GM18498 (cell line): ENCODE measurements around the gene STAC2.
A peak's percentile ranks its signal among the peaks of the same experiment; 100 is the strongest.
"Not testable (repeated sequence)": the region's sequence is repeated elsewhere in the genome, so short reads cannot be mapped to it uniquely, and the experiment has no call there.

Source experiments
- ATAC-seq: cut with Tn5 transposase; IDR thresholded peaks from one replicate; pipeline ENCODE4 v1.9.1; 2021; ENCODE audit warnings: mild to moderate bottlenecking, moderate library complexity; ENCODE audit not compliant: unreplicated experiment

Gene STAC2, protein sequence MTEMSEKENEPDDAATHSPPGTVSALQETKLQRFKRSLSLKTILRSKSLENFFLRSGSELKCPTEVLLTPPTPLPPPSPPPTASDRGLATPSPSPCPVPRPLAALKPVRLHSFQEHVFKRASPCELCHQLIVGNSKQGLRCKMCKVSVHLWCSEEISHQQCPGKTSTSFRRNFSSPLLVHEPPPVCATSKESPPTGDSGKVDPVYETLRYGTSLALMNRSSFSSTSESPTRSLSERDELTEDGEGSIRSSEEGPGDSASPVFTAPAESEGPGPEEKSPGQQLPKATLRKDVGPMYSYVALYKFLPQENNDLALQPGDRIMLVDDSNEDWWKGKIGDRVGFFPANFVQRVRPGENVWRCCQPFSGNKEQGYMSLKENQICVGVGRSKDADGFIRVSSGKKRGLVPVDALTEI

DNA sequence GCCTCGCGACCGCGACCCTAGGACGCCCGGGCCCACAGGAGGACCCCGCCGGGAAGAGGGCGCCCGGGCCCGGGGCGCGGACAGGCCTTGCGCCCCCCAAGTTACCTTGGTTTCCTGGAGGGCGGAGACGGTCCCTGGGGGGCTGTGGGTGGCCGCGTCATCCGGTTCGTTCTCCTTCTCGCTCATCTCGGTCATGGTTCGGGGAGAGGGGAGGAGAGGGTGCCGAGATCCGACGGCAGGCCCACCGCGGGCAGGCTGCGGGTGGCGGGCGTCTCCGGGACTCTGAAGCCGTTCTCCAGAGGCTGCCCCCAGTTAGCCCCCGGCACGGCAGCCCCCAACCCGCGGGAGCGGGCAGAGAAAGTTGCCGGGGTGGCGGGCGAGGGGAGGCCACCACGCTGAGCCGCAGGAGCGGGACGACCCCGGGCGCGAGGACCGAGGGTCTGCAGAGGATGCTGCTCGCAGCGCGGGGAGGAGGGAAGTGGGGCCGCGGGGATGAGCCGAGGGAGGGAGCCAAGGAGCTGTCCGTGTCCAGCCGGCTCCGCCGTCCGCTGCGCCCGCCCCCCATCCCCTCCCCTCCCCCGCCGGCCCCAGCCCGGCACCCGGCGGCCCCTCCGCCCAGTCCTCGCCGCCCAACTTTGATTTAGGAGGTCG, at the start of gene STAC2:
Gene STAC2, minus strand, starts transcription at position 638 of the 651 bp plus-strand sequence. Its CDS starts 443 bp downstream, at position 195.
- ATAC-seq: no peak

DNA sequence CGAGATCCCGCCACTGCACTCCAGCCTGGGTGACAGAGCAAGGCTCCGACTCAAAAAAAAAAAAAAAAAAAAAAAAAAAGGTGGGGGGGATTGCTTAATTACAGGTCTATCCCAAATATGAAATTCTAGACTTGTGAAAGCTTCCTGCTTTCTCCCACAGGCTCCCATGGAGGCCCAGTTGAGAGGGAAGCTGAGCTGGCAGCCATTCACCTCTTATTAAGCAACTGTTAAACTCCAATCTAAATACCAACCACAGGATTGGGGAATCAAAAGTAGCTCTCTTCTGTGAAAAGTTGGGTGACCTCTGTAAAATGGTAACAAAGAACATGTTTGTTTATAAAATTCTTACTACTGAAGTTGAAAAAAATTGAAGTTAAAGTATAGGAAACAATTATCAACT, 45.8 kb upstream of the STAC2 start:
- no peak for ATAC-seq

DNA sequence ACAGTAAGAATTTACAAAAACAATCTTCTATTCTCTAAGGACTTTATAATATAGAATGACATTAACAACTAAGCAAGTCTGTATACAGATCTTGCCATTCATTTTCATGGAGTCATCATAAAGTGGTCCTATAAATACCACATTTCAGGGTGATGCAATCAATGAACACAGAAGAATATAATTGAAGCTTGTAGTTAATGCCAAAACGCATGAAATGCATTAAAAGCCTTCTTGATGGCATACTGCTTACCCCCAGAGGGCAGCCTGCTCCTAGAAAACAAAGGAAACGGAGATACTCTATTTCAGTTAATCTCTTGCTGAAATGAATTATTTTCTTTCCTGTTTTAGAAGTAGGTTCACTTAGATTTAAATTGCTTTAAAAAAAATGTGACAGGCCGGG, 45.2 kb upstream of the STAC2 start:
- ATAC-seq: no peak

DNA sequence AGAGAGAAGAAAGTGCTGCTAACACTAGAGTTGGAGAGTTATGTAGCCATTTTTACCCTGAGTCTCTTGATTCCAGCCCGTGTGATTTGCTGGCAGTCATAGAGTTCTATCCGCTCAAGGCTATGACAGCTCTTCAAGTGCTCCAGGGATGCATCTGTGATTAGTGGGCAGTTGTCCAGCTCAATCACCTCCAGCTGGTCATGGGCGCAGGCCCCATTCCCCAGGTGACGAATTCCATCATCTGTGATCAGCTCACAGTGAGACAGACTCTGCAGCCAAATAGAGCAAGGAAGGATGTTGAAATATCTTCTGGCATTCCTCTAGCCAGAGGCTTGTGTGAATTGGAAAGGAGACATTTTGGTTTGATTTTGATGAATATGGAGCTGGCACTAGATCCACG, 38.4 kb upstream of the STAC2 start:
- ATAC-seq: no peak

DNA sequence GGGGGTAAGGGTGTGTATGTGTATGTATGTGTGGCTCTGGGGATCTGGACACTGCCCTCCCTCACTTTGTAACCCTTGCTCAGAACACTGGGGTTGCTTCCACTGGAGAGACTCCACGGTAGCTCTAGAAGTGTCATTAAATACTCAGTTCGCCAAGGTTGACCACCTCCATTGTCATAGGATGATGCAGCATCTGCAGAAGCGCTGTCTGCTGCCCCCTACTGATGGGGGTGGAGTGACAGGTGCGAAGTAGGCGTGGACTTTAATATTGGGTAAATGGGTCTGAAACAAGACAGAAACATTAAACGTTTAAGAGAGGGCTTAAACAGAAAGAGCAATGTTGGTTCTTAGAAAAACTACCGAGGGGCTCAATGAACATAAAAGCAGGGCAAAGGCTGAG, 35.5 kb upstream of the STAC2 start:
- no peak for ATAC-seq

DNA sequence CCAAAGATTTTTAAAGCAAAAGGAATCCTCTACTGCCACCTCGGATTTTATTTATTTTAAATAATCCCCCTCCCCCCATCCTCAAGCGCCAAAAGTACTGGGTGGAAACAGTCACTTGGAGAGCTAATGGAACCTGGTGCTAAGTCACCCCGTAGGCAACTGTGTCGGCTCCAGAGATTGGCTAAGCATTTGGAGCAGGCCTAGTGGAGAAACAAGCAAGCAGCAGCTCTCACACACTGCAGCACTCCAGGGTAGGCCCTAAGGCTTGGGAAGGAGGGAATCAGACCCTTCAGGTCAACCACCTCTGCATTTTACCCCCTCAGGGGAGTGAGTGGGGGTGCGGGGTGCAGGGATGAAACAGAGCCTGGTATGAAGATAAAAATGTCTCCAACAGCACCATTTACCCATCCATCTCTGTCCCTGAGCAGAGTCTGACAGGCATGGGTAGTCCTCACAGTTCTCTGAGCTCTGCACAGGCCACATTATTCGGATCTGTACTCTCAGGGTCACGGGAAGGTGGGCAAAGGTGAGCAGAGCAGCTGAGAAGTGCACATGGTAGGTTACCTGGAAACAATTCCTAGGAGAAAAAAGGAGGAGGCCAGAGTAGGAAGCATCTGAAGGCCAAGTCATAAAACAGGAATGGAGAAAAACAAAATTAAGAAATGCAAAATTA, 27.2 kb upstream of the STAC2 start:
- ATAC-seq: no peak

DNA sequence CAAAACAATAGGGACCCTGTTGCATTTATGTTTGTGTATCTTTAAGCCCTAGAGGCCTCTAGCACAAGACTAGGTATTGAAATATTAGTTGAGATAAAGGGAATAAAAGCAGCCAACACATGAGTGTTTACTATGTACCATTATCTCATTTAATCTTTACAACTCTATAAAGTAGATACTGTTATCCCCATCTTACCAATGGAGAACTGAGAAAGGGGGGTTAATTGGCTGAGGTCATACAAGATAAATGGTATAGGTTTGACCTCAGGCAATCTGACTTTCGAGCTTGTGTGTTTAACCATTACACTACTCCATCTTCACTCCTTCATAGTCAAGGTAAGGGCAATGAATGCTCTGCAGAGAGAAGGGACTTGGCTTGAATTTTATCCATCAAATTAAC, 26.3 kb upstream of the STAC2 start:
- ATAC-seq: no peak

DNA sequence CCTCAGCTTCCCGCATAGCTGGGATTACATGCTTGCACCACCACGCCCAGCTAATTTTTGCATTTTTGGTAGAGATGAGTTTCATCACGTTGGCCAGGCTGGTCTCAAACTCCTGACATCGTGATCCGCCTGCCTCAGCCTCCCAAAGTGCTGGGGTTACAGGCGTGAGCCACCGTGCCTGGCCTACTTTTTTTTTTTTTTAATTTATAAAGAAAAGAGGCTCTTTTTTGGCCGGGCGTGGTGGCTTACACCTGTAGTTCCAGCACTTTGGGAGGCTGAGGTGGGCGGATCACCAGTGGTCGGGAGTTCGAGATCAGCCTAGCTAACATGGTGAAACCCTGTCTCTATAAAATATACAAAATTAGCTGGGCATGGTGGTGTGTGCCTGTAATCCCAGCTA, 24.3 kb upstream of the STAC2 start:
- ATAC-seq: not testable (repeated sequence)

DNA sequence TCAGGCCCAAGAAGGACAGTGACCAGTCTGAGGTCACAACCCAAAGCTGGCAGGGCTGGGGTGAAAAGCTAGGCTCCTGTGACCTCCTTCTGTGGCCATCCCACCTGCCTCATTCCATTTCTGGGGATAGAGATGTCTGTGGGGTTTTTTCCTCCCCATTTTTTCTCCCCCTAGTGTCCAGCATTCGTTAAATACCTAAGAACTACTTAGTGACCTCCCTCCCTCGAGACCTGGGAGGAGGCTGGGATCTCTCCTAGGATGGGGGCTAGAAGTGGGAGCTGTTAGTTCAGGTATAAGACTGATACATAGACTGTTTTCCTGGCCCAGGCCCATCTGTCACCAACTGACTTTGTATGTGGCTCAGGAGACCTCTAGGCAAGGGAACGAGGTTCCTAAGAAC, 20.5 kb upstream of the STAC2 start:
- no peak for ATAC-seq

DNA sequence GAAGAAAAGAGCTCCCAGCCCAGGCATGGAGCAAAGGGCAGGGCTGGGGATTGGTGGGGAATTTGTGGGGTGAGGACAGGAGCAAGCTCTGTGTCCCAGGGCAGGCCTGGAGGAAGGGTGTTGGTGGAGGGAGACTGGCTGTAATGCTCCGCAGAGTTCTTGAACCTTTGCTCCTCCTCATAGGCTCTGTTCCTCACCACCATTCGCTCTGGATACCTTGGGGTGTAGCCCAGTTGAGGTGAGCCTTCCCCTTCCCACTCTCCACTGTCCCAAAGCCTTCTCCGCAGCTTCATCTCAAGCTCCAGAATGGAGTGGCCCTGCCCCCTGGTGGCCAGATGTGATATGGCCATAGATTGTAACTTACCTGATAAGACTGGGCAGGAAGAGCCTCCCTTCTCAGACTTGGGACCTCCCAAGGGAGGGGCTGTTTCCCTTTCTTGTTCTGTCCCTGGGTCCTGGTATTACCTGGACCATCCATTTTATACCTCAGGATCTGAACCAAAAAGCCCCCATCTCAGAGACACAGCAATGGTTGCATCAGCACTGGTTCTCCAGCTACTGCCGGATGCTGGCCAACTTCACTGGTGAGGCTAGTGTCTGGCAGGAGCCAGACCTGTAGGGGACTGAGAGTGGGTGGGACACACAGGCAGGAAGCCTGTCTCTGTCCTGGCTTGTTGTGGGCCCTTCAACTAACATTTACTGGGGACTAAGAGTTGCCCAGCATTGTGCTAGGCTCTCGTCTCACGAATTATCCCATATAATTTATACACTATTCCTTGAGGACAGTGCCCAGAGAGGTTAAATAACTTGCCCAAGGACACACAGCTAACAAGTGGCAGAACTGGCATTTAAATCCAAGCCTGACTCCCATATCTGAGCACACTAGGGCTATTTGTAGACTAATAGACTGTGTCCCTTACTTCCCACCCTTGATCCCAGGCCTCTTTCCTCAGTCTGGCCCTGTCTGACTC, 19.1 kb upstream of the STAC2 start:
- ATAC-seq: no peak

DNA sequence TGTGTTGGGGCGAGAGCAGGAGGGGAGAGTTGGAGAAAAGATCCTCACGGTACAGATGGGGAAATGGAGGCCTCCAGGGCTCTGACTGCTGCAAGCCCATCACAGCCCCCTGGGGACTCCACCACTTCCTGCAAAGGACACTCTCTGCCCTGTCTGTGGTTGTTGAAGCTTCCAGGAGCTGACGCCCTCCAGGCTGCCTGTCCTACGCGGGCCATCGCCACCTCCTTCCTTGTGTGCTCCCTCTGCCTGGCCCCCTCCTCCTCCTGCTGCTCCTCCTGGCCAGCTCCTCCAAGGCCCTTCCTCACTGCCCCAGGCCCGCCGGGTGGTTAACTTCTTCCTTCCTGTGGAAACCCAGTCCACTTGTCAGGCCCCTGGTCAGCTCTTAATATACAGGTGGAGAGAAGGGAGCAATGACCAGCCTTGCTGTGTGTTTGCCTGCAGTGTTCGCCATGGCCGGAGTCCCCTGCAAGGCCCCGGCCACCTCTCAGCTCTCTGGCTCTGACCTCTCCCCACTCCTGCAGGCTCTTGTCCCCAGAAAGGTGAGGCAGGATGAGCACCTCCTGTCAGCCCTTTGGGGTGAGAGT, 18.4 kb upstream of the STAC2 start:
- ATAC-seq: no peak

DNA sequence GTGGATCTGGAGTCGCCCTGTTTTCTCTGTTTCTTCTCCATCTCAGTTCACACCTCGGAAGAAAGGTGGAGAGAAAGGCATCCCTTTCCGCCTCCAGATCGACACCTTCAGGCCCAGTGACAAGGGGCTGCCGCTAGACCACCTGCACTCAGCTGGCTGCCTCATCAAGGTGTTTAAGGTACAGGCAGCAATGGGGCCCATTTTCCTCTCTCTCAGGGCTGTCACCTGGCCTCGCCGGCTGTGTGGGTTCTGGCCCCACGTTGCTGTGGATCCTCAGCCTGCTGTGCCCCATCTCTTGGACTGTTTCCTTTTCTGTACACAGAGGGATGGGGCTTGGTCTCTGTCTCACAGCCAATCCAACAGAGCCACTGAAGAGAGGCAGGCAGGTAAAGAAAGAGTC, 17.4 kb upstream of the STAC2 start:
- no peak for ATAC-seq

DNA sequence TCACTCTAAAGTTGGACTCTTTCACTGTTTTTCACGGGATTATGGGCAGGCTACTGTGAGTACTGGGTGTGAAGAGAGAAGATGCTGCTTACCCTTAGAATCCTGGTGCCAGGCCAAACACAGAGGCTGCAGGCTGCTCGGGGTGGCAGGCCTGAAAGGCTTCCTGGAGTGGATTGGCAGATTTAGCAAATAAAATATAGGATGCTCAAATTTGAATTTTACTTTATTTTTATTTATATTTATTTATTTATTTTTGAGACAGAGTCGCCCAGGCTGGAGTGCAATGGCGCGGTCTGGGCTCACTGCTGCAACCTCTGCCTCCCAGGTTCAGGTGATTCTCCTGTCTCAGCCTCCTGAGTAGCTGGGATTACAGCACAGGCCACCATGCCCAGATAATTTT, 14.9 kb upstream of the STAC2 start:
- no peak for ATAC-seq

DNA sequence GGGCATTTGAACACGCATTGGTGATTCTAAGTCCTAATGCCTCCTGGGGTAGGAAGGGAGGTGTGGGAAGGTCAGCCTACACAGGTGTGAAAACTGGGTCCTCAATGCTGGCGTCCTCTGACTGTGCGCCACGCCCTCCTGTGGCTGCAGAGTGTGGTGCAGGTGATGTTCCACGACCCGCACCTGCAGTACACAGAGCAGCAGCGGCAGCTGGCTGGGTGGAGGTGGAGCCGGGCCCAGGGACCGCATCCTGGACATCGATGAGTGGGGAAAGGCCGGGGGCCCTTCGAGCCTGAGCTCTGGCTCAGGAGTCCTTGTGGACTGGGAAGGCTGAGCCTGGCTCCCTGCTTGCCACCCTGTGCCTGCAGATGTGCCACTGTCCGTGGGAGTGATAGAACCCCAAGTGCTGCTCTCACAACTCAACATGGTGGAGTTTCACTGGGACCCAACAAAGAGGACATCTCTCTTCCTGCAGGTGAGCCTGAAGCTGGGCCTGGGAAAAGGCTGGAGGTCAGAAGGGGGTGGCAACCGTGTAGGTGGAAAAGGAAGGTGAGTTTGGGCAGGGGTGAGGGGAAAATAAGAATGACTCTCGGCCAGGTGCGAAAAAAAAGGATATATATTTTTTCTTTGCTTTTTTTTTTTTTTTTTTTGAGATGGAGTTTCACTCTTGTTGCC, 14.0 kb upstream of the STAC2 start:
- ATAC-seq: peak; percentile 61

DNA sequence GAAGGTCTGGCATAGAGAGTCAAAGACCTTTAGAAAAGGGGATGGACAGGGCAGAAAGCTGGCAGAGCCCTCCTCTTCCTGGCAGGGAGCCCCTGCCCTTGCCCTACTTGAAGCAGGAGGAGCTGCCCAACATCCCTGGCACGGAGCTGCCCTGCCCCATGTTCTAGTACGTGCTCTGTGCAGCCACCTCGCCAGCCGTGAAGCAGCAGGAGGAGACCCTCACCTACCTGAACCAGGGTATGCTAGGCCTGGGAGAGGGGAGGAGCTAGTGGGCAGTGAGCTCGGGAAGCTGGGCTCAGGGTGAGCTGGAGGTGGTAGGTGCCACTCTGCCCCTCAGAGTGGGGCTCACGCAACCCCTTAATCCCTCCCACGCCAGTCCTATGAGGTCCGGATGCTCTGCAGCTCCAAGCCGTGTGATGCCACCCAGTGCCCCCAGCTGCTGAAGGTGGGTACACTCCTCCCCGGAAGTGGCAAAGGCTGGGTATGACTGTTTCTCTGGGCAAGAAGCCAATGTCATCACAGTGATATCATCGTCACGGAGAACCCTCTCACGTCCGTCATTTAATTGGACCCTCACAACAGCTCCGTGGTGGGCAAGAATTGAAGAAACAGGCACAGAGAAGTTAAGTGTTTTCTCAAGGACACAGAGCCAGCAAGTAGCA, 12.7 kb upstream of the STAC2 start:
- ATAC-seq: no peak

DNA sequence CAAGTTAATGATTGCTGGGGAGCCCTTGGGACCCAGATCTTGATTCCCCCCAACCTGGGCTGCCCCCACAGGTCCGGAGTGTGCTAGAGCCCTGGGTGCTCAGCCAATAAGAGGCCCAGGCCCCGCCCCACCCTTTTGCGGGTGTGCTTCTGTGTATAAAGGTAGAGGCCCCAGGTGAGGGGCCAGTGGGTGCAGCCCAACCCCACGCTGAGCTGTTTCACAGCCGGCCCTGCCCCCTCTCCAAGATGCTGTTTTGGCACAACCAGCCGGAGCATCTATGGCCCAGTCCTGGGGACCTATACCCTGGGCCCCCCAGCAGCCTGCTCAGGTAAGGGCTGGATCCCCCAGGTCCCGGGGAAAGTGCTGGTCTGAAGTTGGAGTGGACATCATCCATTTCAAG, 11.8 kb upstream of the STAC2 start:
- no peak for ATAC-seq

DNA sequence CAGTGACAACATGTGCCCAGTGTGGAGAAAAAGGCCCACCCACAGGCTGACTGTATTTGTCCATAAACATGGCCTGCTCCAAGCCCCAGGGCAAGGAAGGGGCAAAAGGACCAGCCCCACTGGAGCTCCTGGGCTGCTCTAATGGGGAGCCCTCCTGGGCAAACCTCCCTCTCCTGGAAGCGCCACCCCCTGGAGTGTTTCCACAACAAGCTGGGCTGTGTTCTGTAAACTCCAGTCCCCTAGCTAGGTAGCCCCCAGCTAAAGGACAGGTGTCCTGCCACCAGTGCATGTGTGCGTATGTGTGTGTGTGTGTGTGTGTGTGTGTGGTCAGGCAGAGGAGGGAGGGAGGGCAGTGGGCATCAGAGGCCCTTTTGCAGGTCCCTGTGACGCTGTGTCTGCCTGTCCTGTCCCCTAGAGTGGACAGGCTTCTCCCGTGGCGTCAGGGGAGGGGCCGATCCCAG, 11.3 kb upstream of the STAC2 start:
- ATAC-seq: no peak

DNA sequence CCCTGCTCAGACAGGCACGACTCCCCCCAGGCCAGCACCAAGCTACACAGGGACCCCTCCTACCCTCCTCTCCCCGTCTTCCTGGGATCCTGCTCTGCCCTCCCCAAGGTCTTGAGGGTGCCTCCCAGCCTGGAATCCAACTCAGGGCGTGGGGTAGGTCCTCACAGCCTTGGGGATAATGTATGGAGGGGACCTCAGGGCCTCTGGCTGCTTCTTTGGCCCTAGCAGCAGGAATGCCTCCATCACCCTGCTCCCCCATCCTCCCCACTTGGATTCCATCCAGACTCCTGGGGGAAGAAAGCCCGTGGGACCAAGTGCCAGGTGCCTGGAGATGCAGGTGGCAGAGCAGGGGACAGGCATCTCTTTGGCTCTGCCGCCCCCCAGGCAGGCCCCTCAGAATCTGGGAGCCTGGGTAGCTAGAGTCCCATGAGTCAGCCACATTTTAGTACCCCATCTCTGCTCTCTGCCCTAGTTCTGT, 10.7 kb upstream of the STAC2 start:
- ATAC-seq: no peak
